ENCODE data around the gene ANAPC13.
A peak's percentile ranks its signal among the peaks of the same experiment; 100 is the strongest.

Gene ANAPC13, protein sequence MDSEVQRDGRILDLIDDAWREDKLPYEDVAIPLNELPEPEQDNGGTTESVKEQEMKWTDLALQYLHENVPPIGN

DNA sequence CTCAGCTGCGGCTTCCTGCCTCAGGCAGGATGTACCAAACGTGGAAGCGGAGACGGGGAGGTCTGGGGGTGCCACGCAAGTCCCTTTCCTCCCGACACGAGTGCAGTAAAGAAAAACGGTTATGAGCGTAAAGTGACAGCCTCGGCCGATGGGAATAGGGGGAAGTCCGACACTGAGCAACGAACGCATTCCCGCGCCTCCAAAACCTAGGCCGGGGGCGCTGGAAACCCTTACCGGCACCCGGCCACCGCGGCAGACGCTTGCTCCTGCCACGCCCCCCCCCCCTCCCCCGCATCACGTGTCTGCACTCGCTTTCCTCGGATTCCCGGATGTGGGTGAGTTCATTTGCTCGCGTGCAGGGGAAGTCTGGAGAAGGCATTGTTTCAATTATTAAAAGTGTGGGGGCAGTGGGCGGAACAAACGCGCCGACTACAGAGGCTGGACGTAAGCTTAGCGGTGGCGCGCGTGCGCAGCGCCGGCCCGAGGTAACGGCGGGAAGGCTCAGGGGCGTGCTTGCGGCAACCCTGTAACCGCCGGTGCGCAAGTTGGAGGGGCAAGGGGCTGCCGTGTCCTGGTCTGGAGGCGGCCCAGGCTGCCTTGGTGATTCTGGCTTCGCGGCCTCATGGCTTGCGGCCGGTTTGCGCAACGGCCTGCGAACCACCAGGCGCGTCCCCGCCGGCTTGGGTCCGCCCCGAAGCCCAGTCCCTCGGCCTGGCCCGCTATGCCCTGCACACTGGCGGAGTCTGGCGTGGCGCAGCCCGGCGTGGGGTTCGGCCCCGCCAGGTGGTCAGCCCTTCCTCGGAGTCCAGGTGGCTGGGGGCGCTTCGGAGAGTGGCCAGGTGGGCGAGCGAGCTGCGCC is at the start of gene ANAPC13, which contains the start of gene CEP63:
ANAPC13 (minus strand) TSS at position 268 of the 859 bp plus-strand sequence. CDS start 3,081 bp downstream, outside the sequence.
CEP63 (plus strand) TSS at position 340 of the 859 bp plus-strand sequence. CDS start 9,264 bp downstream, outside the sequence.
- DNase-seq, result peak; percentile 98

DNA sequence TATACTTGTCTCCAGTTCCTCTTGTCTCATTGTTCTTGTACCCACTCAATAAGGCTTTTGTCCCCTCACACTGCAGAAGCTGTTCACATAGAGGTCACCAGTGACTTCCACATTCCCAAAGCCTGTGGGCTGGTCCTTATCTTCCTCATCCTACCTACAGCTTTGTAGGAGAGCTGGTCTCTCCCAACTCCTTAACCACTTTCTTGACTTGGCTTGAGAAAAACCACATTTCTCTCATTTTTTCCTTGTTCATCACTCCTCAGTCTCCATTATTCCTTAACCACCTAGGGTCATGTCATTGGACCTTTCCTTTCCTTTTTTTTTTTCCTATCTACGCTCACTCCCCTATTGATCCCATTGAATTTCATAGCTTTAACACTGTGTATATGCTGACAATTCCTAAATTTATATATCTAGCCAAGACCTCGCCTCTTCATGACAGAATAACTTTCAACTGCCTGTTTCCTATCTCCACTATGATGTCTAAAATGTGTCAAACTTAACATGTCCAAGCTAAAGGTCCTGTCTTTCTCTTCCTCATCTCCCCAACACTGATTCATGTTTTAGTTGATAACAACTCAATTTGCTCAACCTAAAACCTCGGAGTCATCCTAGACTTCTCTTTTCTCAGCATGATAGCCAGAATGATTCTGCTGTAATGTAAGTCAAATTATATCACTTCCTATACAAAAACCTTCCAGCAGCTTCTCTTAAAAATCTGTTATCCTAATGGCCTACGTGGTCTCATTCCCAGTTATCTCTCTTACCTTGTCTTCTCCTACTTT is 49.6 kb upstream of the ANAPC13 start:
- DNase-seq, result no peak

DNA sequence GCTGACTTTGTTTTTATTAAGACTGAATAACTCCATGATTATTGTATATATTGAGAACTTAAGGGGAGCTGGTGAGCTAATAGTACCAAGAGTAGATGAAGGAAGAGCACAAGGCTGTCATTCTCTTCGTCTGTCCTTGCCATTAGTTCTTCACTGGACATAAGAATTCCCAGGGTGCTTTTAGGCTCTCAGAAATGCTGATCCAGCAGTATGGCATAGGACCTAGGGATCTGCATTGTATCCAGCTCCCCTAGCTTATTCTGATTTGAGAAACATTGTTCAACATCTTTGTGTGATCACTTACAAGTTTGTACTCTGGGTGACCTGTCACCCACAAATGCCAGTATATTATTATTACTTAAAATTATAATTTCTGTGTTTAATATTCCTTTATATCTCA is 47.7 kb upstream of the ANAPC13 start:
- no peak for DNase-seq

DNA sequence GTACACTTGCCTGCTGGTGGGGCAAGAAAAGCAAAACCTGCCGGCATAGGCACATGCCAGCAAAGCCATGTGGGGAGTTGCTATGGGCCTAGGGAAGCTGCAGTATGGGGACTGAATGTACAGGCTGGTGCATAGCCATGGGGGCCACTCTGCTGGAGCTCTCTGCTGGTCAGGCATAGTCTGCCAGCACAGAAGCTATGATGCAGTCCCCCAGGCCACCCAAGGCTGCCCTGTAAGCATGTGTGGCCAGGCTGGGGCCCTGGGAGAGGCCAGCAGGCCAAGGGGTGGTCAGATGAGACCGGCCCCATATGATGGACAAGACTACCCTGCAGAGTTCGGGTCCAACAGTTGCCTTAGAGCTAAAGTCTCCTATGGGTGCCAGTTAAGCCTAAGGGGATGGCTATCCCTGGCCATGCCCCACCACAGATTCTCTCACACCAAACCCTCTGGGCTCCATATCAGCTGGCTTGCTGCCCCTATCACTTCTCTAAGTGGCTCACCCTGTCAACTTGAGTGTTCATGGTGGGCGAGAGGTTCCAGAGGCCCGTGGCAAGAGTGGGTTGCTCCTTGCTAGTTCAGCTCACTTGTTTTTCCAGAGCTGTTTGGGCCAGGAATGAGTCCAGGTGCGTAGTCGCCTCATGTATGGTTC is 41.9 kb upstream of the ANAPC13 start:
- no peak for DNase-seq

DNA sequence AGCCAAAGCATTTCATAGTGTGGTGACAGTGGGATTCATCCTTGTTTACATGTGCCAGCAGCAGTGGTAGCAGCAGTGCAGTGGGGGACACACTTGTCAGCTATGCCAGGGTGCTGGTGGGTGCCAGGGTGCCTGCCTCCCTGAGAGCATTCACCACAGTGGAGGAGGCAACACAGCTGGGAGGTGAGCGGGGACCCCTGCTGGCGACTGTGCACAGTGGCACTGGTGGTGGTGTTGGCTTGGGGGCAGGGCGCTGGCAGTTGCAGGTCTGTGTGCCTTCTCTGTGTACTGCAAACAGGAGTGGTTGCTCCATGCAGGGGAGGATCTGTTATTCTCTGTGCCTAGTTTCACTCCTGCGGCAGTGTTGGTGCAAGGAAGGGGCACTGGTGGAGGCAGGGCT is 41.3 kb upstream of the ANAPC13 start:
- DNase-seq, result no peak

DNA sequence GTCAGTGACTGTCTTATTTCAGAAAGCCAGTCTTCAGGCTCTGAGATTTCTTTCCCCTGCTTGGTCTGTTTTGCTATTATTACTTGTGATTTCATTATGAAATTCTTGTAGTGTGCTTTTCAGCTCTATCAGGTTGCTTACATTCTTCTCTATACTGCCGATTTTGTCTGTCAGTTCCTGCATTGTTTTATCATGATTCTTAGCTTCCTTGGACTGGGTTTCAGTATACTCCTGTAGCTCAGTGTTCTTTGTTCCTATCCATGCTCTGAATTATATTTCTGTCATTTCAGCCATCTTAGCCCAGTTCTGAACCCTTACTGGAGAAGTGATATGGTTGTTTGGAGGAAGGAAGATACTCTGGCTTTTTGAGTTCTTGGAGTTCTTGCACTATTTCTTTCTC is 40.5 kb upstream of the ANAPC13 start:
- DNase-seq, result no peak

DNA sequence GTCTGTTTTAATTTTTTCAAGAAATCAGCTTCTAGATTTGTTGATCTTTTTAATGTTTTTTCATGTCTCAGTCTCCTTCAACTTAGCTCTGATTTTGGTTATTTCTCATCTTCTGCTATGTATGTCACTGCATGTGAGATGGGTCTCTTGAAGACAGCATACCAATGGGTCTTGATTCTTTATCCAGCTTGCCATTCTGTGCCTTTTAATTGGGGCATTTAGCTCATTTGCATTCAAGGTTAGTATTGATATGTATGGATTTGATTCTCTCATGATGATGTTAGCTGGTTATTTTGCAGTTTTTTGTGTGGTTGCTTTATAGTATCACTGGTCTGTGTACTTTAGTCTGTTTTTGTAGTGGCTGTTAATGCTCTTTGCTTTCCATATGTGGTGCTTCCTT is 39.5 kb upstream of the ANAPC13 start:
- DNase-seq, result no peak

DNA sequence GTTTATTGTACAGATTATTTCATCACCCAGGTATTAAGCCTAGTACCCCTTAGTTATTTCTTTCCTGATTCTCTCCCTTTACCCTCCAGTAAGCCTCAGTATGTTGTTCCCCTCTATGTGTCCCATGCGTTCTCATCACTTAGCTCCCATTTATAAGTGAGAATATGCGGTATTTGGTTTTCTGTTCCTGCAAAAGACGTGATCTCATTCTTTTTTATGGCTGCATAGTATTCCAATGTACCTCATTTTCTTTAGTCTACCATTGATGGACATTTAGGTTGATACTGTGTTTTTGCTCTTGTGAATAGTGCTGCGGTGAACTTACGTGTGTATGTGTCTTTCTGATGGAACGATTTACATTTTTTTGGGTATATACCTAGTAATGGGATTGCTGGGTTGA is 36.8 kb upstream of the ANAPC13 start:
- DNase-seq, result no peak

DNA sequence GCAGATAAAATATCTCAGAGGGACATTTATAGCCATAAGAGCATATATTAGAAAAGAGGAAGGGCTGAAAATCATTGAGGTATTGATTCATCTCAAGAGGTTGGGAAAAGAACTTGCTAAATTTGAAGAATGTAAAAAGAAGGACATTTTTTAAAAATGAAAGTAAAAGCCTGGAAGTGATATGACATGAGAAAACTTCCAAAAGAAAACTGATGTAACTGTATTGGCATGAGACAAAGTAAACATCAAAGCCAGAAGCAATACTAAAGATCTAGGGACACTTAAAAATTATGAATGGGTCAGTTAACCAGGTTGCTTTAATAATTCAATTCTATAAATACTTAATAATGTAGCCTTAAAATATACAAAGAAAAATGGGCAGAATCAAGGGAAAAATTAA is 32.0 kb upstream of the ANAPC13 start:
- DNase-seq, result no peak

DNA sequence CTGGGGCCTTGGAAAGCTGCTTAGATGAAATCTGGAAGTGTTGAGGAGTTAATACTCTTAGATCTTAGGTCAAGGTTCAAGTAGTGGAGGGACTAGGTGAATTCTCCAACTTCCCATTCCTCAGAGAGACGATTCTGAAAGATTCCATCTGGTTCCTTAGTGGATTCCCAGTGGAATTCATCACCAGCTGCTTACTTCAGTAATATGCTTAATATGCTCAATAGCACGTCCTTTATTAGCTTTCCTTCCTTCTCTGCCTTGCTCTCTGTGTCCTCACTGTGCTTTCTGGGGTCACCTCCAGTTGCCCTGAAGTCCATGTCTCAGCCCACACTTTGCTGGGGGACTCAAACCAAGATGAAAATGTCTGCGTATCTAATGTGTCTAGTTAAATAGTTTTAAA is 31.1 kb upstream of the ANAPC13 start:
- DNase-seq, result no peak

DNA sequence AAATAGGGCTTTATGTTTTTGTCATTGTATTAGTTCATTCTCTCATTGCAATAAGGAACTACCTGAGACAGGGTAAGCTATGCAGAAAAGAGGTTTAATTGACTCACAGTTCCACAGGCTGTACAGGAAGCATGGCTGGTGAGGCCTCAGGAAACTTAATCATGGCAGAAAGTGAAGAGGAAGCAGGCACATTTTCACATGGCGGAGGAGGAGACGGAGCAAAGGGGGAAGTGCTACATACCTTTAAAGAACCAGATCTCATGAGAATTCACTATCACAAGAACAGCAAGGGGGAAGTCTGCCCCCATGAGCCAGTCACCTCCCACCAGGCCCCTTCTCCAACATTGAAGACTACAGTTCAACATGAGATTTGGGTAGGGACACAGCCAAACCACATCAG is 25.7 kb upstream of the ANAPC13 start:
- no peak for DNase-seq

DNA sequence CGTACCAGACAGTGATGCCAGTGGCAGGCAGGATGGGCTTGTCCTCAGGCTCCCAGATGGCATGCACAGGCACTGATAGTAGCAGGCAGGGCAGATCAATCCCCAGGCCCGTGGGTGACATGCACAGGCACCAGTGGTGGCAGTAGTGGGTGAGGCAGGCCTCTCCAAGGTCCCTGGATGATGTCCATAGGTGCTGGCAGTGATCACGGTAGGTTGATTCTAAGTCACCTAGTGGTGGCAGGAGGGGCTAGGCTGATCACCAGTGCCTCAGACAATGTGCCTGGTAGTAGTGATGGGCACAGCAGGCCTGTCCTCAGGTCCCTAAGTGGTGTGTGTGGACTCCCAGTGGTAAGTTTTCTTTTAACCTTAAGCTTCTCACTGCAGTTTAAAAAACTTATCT is 19.7 kb upstream of the ANAPC13 start:
- no peak for DNase-seq

DNA sequence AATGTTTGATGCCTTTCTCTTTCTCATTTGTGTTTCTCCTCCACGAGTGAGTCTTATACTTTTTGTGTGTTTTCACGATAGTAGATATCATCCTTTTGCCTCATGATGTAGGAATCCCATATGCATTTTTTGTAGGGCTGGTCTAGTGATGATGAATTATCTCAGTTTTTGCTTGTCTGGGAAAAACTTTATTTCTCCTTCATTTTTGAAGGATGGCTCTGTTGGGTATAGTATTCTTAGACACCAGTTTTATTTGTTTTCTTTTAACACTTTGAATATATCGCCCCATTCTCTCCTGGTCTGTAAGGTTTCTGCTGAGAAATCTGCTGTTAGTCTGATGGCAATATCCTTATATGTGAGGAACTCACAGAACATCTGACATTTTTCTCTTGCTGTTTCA is 18.3 kb upstream of the ANAPC13 start:
- DNase-seq, result no peak

DNA sequence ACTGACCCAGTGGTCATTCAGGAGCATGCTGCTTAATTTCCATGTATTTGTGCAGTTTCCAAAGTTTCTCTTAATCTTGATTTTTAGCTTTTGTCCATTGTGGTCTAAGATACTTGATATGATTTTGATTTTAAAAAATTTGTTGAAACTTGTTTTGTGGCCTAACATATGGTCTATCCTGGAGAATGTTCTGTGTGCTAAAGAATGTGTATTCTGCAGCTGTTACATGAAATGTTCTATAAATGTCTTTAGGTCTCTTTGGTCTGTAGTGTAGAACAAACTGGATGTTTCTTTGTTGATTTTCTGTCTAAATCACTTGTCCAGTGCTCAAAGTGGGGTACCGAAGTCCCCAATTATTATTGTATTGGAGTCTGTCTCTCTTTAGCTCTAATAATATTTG is 17.5 kb upstream of the ANAPC13 start:
- DNase-seq, result no peak

DNA sequence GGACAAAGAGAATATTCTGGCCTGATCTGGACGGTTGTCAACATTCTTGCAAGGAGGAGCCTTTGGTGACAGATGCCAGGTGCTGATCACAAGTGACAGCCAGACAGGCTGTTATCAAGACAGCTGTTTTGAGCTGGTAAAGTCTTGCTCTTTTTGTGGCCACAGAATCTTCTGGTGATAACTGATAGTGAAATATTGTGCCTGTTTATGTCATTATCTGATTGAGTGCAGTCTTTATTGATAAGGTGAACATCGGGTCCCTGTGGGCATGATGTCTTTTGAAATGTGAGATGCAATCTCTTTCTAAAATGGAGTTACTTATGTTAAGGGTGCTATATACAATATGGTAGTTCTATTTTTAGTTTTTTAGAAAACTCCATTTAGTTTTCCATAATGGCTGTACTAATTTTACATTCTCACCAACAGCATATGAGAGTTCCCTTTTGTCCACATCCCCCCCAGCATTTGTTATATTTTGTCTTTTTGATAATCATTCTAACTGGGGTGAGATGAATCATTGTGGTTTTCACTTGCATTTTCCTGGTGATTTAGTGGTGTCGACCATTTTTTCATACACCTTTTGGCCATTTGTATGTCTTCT is 10.8 kb upstream of the ANAPC13 start:
- DNase-seq, result no peak

DNA sequence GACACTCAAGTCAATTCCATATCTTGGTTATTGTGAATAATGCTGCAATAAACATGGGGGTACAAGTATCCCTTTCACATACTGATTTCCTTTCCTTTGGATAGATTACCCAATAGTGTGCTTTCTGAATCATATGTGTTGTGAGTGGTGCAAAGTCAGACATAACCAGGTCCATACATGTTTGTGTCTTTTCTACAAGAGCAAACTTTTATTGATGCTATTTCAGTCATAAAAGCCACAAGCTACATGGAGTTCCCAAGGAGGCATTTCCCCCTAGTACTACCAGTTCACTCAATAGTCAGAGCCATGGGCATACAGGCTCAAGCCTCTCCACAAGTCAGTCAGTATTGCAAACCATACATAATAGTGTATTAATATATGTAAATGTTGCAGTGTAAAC is 10.2 kb upstream of the ANAPC13 start:
- no peak for DNase-seq

DNA sequence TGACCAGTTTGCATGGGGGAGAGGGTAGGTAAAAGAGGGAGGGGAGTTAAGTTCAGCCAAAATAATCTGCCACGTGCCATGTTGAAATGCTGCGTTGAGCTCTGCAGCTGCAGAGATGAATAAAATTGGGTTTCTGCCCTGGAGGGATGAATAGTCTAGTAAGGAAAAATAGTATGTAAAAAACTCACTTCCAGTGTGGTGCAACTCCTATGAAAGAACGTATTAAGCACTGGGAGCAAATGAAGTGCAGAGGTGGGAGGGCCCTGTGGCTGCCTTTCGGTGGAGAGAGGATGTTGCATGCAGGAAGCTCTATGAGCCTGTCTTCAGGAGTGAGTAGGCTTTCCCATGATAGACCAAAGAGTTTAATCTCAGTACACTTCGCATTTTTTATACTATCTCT is 8.7 kb upstream of the ANAPC13 start:
- no peak for DNase-seq

DNA sequence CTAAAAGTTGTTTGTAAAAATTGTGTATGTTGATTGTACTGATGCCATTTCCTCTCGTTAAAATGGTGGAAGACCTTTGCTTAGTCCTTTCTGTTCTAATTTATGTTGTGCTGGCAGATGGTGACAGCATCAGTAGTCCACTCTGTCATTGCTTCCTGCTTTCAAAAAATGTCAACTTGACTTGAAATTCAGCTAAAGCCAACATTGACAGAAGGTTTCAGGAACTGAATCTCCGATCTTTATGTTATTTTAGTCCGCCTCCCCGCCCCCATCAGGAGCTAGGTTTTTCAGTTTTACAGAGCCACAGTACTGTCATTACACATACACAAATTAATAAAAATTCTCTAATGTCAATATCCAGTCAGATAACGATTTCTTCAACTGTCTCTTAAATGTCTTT is 1.6 kb upstream of the ANAPC13 start:
- no peak for DNase-seq

DNA sequence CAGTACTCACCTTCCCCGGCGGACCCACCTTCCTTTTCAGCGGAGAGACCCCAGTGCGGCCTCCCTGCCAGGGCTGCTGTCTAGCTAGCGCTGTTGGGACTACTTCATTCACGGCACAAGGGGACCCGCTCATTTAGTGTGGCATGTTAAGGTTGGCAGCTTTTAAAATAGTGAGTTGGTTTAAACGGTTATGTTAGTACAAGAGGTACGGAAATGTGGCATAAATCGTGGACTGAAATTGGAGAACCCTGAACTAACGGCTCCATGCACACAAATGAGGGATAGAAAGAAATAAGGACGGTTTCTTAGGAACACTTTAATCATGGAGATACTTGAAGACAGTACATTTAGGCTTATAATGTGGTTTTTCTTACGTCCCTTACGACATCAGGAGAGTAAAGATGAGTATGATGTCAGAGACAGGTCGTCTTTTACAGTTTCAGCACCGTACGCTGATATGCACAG is 824 bp upstream of the ANAPC13 start:
- DNase-seq, result no peak

DNA sequence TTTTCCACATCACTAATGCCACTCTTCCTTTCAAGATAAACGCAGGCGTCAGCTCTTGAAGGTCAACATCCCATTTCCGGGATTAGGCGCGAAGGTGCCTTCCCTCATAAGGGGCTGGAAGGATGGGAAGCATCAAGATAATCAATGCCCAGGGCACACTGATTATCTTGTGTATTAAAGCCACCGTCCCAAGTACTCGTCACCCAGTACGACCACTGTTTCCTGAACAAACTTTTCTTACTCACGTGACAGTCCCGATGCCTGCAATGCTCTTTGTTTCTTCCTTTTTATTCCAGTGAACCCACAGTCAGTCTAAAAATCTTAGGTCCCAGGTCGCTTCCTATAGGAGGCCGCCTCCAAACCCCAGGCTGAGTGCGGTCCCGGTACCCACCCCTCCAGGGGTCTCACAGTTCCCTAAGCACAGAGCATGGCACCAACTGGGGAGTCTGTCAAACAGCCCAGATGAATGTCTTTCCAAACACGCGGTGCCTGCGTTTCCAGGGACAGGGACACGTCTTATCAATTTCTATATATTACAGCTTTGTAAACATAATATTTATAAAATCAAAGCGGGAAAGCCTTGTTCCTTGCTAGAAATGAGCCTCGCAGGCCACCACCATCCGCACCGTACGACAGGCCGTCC is 589 bp downstream of the ANAPC13 start:
- DNase-seq, result no peak

DNA sequence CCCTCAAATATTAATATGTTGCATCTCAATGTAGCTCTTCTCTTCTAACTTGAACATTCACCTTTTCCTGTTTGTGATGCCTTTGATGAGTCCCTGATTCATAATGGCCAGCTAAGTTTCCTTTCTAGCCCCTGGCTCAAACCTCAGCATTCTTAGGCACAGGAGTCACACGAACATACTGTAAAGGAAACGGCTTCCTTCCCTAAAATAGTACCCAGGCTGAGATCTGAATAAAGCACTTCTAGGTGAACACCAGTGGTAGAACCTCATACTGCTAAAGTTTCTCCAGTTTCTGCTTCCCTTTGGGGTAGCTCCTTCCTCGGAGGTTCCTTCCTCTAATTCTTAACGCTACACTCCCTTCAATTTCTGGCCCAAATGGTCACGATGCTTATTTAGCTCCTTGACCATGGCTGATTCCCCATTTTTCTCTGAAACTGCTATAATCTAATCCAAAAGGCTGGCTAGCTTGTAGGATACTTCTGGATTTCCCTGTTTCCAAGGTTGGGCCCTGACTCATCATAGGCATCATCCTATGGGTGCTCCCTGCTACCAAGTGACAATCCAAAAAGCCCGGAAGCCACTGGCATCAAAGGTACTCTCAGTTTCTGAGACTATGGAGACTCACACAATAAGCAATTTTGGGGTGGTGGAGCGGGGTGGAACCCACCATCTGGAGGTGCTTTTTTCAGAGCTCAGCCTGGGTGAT is 2.4 kb downstream of the ANAPC13 start:
- DNase-seq, result no peak

DNA sequence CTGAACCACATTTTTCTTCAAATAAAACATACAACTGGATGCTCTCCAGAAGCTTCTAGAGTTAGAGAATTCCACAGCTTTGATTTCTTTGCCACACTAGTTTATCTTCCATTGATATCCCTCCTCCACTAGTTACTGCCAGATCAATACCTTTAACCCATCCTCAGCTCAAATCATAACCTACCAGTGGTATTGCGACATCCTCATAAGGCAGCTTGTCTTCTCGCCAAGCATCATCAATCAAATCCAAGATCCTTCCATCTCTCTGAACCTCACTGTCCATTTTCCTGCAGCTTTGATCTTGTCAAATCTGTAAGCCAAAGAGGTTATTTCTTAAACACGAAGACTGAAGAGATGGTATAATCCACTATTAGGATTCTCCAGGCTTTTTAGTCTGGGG is 3.2 kb downstream of the ANAPC13 start:
- DNase-seq, result no peak

Measured in NCI-H446 treated with DMSO at 0.1 percent for 48 hours (cell line).